Peyer's patch (tissue), 4 donors: ENCODE measurements around the gene RABGAP1. TPM values are rescaled to one million over a fixed set of nuclear protein-coding genes. Genes with fewer than 3 reads are reported as not detected.

Source experiments
- DNase-seq, 3 donors: peaks; one replicate each; pipeline ENCODE4 v3.0.0-alpha.2; 2017 to 2019
- H3K27ac ChIP-seq, 4 donors: fragments of 200-600 bp; sonication (generic); one replicate each; pipeline ENCODE4 v1.5.1; 2016 to 2019
- H3K27me3 ChIP-seq, 2 donors: fragments of 200-600 bp; sonication (generic); one replicate each; pipeline ENCODE4 v1.5.1; 2019
- H3K36me3 ChIP-seq, 3 donors: fragments of 200-600 bp; sonication (generic); one replicate each; pipeline ENCODE4 v1.5.1; 2016 to 2019
- H3K4me1 ChIP-seq, 4 donors: fragments of 200-600 bp; sonication (generic); one replicate each; pipeline ENCODE4 v1.5.1; 2016 to 2019
- H3K4me3 ChIP-seq, 4 donors: fragments of 200-600 bp; sonication (generic); 1 replicate in 3 of 4; 2 replicates in 1 of 4; pipeline ENCODE4 v1.5.1; 2016 to 2019; ENCODE audit warnings: mild to moderate bottlenecking in 1 of 4
- H3K9me3 ChIP-seq, 4 donors: fragments of 200-600 bp; sonication (generic); one replicate each; pipeline ENCODE4 v1.5.1; 2016 to 2019; ENCODE audit warnings: mild to moderate bottlenecking in 1 of 4
- CTCF ChIP-seq, 6 experiments: fragments of 450-650 bp in 4 of 6; fragments of 200-600 bp in 2 of 6; sonication (generic) in 1 of 6; IDR thresholded peaks; one replicate each; pipeline ENCODE4 v1.5.1; 2017 to 2019; ENCODE audit warnings: antibody characterized with exemption in 6 of 6, mild to moderate bottlenecking in 3 of 6, moderate library complexity in 1 of 6
- POLR2A ChIP-seq, 2 donors: fragments of 450-650 bp; IDR thresholded peaks; one replicate each; pipeline ENCODE4 v1.5.1; 2017; ENCODE audit warnings: antibody characterized with exemption in 2 of 2, mild to moderate bottlenecking in 2 of 2, moderate library complexity in 2 of 2
- total RNA-seq, 4 donors: library from RNA; depleted of rRNA; stranded (reverse); fragments of >200 nt; gene quantifications; one replicate each; pipeline ENCODE4 v1.1.0, GENCODE V29; 2016

The RABGAP1 gene
- total RNA-seq, 4 donors from 2014 or later, result 45.0 to 92.4 (median 49.7) TPM

DNA sequence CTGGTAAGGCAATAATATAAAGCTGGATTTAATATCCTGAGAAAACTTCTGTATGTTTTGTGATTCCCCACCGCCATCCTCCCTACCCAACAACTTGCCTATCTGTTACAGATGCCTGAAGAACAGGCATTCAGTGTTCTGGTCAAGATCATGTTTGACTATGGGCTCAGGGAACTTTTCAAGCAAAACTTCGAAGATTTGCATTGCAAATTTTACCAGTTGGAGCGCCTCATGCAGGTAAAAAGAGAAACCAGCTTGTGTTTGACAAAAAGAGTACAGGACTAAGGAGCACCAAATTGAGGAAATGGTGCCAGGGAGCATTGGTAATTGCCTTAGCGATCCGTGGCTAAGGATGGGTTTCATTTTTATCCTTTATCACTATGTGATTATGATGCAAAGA is 132.6 kb downstream of the RABGAP1 start:
- H3K27me3 ChIP-seq, result no peaks in the 10 kb centered on the region
- peaks cover 0 to 27% (median 0%) of the 10 kb centered on the region in 3 donors for H3K36me3 ChIP-seq
- no peaks in the 10 kb centered on the region for H3K4me1 ChIP-seq
- H3K27ac ChIP-seq, result peak overlapping the region in 2 of 4 donors; percentile 4 to 27
- no peak for TF ChIP-seq CTCF (IDR thresholded peaks at IDR 0.05)
- no peak for TF ChIP-seq POLR2A (IDR thresholded peaks at IDR 0.05)
- no peaks in the 10 kb centered on the region for H3K9me3 ChIP-seq
- H3K4me3 ChIP-seq, result no peak overlapping the region
- DNase-seq, result no peak

DNA sequence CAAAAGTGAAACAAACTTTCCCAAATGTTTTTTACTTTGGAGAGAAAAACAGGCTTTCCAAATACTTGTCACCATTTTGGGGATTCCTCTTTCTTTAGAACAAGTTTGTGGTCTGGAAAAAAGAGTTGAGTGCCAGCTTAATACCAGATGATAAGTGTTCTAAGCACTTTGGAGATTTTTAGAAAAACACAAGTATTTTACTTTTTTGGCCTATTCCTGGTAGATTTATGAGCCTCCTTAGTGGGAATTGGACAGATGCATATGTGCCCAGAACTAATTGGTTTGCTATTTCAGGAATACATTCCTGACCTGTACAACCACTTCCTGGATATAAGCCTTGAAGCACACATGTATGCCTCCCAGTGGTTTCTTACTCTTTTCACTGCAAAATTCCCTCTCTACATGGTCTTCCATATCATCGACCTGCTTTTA is 133.2 kb downstream of the RABGAP1 start:
- H3K27me3 ChIP-seq, result no peaks in the 10 kb centered on the region
- H3K4me3 ChIP-seq, result no peak overlapping the region
- peaks cover 0 to 27% (median 0%) of the 10 kb centered on the region in 3 donors for H3K36me3 ChIP-seq
- H3K9me3 ChIP-seq, result no peaks in the 10 kb centered on the region
- H3K27ac ChIP-seq, result peak overlapping the region in 1 of 4 donors; percentile 27
- DNase-seq, result no peak
- no peaks in the 10 kb centered on the region for H3K4me1 ChIP-seq
- TF ChIP-seq CTCF (IDR thresholded peaks at IDR 0.05) (no peak), POLR2A (IDR thresholded peaks at IDR 0.05) (no peak)

GRCh38 chr9:123074628-123075027 is 133.8 kb downstream of the RABGAP1 start:
- H3K27ac ChIP-seq, result no peak overlapping the region
- H3K27me3 ChIP-seq, result no peaks in the 10 kb centered on the region
- DNase-seq, result no peak
- TF ChIP-seq POLR2A (IDR thresholded peaks at IDR 0.05), result no peak
- TF ChIP-seq CTCF (IDR thresholded peaks at IDR 0.05), result no peak
- H3K4me3 ChIP-seq, result no peak overlapping the region
- H3K4me1 ChIP-seq, result no peaks in the 10 kb centered on the region
- peaks cover 0 to 30% (median 0%) of the 10 kb centered on the region in 3 donors for H3K36me3 ChIP-seq
- H3K9me3 ChIP-seq, result no peaks in the 10 kb centered on the region

DNA sequence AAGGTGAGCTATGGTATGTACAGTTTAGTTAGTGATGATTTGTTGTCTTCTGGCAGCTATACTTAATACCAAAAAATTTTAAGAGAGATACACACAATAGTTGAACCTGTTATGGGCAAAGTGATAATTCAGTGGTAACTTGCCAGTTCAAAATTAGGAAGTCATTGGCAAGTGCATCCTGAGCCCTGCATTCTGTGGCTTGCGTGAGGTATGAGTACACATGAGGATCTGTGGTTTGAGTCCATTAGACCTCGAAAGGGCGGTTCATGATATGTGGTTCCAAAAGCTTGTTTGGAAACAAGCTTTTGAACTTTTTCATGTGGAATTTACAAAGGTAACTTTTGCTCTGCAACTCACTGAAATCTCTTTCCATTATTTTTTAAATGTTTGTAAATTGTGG is 139.6 kb downstream of the RABGAP1 start:
- Histone ChIP-seq H3K27ac (no peak overlapping the region), H3K9me3 (no peaks in the 10 kb centered on the region), H3K4me3 (no peak overlapping the region), H3K36me3 (peaks cover 0 to 58% (median 0%) of the 10 kb centered on the region in 3 donors), H3K4me1 (no peaks in the 10 kb centered on the region), H3K27me3 (no peaks in the 10 kb centered on the region)
- TF ChIP-seq CTCF (IDR thresholded peaks at IDR 0.05) (no peak), POLR2A (IDR thresholded peaks at IDR 0.05) (no peak)
- DNase-seq, result no peak

DNA sequence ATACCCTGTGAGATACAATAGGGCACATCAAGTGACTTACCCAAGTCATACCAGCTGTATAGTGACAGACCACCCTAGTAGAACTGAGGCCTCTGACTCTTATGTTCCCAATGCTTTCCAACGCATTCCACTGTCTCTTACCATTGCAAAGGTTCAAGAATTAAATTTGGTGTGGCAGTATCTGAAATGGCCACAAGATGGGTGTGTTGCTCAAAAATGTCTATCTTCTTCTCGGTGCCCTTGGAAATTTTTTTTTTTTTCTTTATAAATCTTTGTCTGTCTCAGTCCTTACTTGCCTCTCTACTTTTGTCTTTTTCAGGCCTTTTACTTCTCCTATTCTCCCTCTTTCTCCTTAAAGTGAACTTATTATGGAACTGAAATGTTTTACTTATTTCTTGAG is 141.0 kb downstream of the RABGAP1 start:
- Histone ChIP-seq H3K27ac (no peak overlapping the region), H3K9me3 (no peaks in the 10 kb centered on the region), H3K27me3 (no peaks in the 10 kb centered on the region), H3K4me1 (no peaks in the 10 kb centered on the region), H3K36me3 (peaks cover 0 to 48% (median 0%) of the 10 kb centered on the region in 3 donors), H3K4me3 (no peak overlapping the region)
- no peak for DNase-seq
- peak; percentile 38 to 64 (median 57) for TF ChIP-seq CTCF (IDR thresholded peaks at IDR 0.05)
- no peak for TF ChIP-seq POLR2A (IDR thresholded peaks at IDR 0.05)

DNA sequence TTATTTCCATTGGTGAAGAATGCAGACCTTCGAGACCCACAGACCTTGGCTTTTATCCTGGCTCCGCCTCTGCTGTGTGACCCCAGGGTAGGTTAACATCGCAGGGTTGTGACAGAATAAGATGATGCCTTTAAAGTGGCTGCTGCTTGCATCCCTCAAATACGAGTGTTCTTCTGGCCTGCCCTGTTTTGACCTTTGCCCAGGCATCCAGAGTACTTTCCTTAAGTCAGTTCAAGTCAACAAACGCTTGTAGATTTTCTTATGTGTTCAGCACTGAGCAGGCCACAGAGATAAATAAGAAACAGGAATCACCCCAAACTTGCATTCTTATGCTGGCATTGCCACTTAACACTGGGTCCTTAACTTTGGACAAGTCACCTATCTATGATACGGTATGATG is 142.9 kb downstream of the RABGAP1 start:
- Histone ChIP-seq H3K36me3 (peaks cover 0 to 42% (median 0%) of the 10 kb centered on the region in 3 donors), H3K27ac (no peak overlapping the region), H3K4me3 (no peak overlapping the region), H3K27me3 (no peaks in the 10 kb centered on the region), H3K9me3 (no peaks in the 10 kb centered on the region), H3K4me1 (no peaks in the 10 kb centered on the region)
- TF ChIP-seq CTCF (IDR thresholded peaks at IDR 0.05) (no peak), POLR2A (IDR thresholded peaks at IDR 0.05) (no peak)
- DNase-seq, result no peak
